Vagina (tissue), 2 donors: ENCODE measurements around the gene SLC17A1. TPM values are rescaled to one million over a fixed set of nuclear protein-coding genes. Genes with fewer than 3 reads are reported as not detected.

Experiments
- DNase-seq, 2 donors: peaks; one replicate each; pipeline ENCODE4 v3.0.0-alpha.2; 2017; ENCODE audit errors: extremely low spot score in 2 of 2
- H3K27ac ChIP-seq: fragments of 200-600 bp; sonication (generic); one replicate; pipeline ENCODE4 v1.5.1; 2019
- H3K27me3 ChIP-seq: fragments of 200-600 bp; sonication (generic); one replicate; pipeline ENCODE4 v1.5.1; 2019
- H3K36me3 ChIP-seq, 2 donors: fragments of 200-600 bp; sonication (generic); one replicate each; pipeline ENCODE4 v1.5.1; 2017 to 2019
- H3K4me1 ChIP-seq: fragments of 200-600 bp; sonication (generic); one replicate; pipeline ENCODE4 v1.5.1; 2019
- H3K4me3 ChIP-seq, 2 donors: fragments of 200-600 bp; sonication (generic); 1 replicate in 1 of 2; 2 replicates in 1 of 2; pipeline ENCODE4 v1.5.1; 2016 to 2019
- H3K9me3 ChIP-seq: fragments of 200-600 bp; sonication (generic); one replicate; pipeline ENCODE4 v1.5.1; 2019
- CTCF ChIP-seq, 3 experiments: fragments of 450-650 bp in 2 of 3; fragments of 200-600 bp in 1 of 3; sonication (generic) in 1 of 3; IDR thresholded peaks; one replicate each; pipeline ENCODE4 v1.5.1; 2017 to 2019; ENCODE audit warnings: antibody characterized with exemption in 3 of 3, mild to moderate bottlenecking in 2 of 3, moderate library complexity in 2 of 3
- POLR2A ChIP-seq, 2 donors: fragments of 450-650 bp; IDR thresholded peaks; one replicate each; pipeline ENCODE4 v1.6.1; 2017; ENCODE audit warnings: antibody characterized with exemption in 2 of 2, mild to moderate bottlenecking in 2 of 2, moderate library complexity in 2 of 2
- POLR2AphosphoS5 ChIP-seq, 2 donors: sonication (generic); formaldehyde crosslinking; IDR thresholded peaks; one replicate each; pipeline ENCODE4 v1.9.0; 2017; ENCODE audit warnings: antibody characterized with exemption in 2 of 2, mild to moderate bottlenecking in 2 of 2, low read depth in 1 of 2; ENCODE audit not compliant: insufficient read depth in 1 of 2
- intact Hi-C: fragments of 100-400 bp; cut with DNase I; formaldehyde crosslinking; loops from one replicate; pipeline ENCODE4 v1.15.1; 2023
- total RNA-seq: library from RNA; depleted of rRNA; stranded (reverse); fragments of >200 nt; gene quantifications from one replicate; pipeline ENCODE4 v1.2.3, GENCODE V29; 2016

Gene SLC17A1
- total RNA-seq, 1 donor from 2014 or later = not detected

DNA sequence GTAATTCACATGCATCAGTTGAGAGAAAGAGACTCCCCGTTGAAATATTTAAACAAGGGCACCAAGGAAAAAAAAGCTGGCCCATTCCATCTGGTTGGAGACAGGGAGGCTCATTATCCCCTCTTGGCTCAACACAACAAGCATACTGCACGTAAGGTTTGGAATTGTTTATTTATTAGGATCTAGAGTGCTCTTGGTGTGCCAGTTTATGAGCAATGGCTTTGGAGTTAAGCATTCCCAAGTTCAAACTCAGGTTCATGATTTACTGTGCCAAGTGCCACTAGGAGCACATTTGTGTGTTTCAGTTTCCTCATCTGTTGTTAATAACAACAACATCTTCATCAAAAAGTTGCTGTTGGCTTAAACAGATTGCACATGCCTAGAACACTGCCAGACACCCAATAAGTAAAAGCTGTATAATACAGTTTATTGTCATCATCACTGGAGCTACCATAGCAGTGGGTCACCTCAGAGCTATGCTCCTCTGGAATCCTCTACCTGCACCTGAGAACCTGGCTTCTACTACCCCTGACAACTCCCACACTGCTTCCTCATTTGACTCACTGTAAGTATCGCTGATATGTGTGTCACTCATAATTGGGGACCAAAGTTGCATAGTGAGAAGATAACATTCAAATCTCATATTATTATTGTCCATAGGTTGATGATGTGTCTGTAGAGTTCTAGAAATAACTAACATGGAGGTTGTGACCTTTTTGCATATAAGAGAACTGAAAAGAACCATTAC is 36.8 kb upstream of the SLC17A1 start:
- no peak for DNase-seq
- no peak overlapping the region for H3K27ac ChIP-seq
- no peaks in the 10 kb centered on the region for H3K36me3 ChIP-seq
- TF ChIP-seq POLR2AphosphoS5 (IDR thresholded peaks at IDR 0.05; ENCODE audit: insufficient read depth in 1 of 2, low read depth in 1 of 2) = no peak
- no peak for TF ChIP-seq CTCF (IDR thresholded peaks at IDR 0.05)
- TF ChIP-seq POLR2A (IDR thresholded peaks at IDR 0.05) = no peak
- intact Hi-C loops = no loop called here
- no peaks in the 10 kb centered on the region for H3K9me3 ChIP-seq
- H3K4me1 ChIP-seq = no peaks in the 10 kb centered on the region
- H3K4me3 ChIP-seq = no peak overlapping the region
- H3K27me3 ChIP-seq = no peaks in the 10 kb centered on the region

- no peaks in the 10 kb centered on the region for H3K9me3 ChIP-seq
- H3K27ac ChIP-seq = no peak overlapping the region
- no peak overlapping the region for H3K4me3 ChIP-seq
- no peaks in the 10 kb centered on the region for H3K27me3 ChIP-seq
- no peak for TF ChIP-seq POLR2AphosphoS5 (IDR thresholded peaks at IDR 0.05; ENCODE audit: insufficient read depth in 1 of 2, low read depth in 1 of 2)
- TF ChIP-seq CTCF (IDR thresholded peaks at IDR 0.05) = no peak
- TF ChIP-seq POLR2A (IDR thresholded peaks at IDR 0.05) = no peak
- no peaks in the 10 kb centered on the region for H3K36me3 ChIP-seq
- intact Hi-C loops = no loop called here
- no peak for DNase-seq
- H3K4me1 ChIP-seq = no peaks in the 10 kb centered on the region
Measured at GRCh38 chr6:25866011-25866410, 34.2 kb upstream of the SLC17A1 start.

DNA sequence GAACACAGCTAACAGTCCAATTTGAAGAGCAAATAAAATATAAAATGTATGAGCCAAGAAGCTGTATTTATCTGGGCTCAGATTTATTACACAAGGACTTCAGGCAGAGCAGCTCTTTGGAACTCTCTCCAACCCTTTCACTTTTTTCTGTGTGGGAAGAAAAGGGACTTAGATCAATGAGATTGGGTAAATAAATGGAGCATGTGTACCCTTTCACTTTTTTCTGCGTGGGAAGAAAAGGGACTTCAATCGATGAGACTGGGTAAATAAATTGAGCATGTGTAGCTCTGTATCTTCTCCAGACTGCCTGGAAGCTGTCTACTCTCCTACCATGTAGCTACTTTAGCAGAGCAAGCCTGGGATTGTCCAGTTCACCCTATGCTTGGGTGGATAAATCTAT is 31.5 kb upstream of the SLC17A1 start:
- H3K9me3 ChIP-seq = no peaks in the 10 kb centered on the region
- H3K27ac ChIP-seq = no peak overlapping the region
- H3K4me3 ChIP-seq = no peak overlapping the region
- H3K4me1 ChIP-seq = no peaks in the 10 kb centered on the region
- TF ChIP-seq POLR2A (IDR thresholded peaks at IDR 0.05) (no peak), POLR2AphosphoS5 (IDR thresholded peaks at IDR 0.05; ENCODE audit: insufficient read depth in 1 of 2, low read depth in 1 of 2) (no peak), CTCF (IDR thresholded peaks at IDR 0.05) (no peak)
- no peaks in the 10 kb centered on the region for H3K27me3 ChIP-seq
- H3K36me3 ChIP-seq = no peaks in the 10 kb centered on the region
- no peak for DNase-seq
- intact Hi-C loops = no loop called here

GRCh38 chr6:25862199-25862598 is 30.3 kb upstream of the SLC17A1 start:
- no peaks in the 10 kb centered on the region for H3K9me3 ChIP-seq
- no peaks in the 10 kb centered on the region for H3K27me3 ChIP-seq
- H3K4me3 ChIP-seq = no peak overlapping the region
- no peaks in the 10 kb centered on the region for H3K36me3 ChIP-seq
- no peak for DNase-seq
- intact Hi-C loops = no loop called here
- H3K4me1 ChIP-seq = no peaks in the 10 kb centered on the region
- no peak overlapping the region for H3K27ac ChIP-seq
- no peak for TF ChIP-seq POLR2A (IDR thresholded peaks at IDR 0.05)
- no peak for TF ChIP-seq POLR2AphosphoS5 (IDR thresholded peaks at IDR 0.05; ENCODE audit: insufficient read depth in 1 of 2, low read depth in 1 of 2)
- TF ChIP-seq CTCF (IDR thresholded peaks at IDR 0.05) = no peak

DNA sequence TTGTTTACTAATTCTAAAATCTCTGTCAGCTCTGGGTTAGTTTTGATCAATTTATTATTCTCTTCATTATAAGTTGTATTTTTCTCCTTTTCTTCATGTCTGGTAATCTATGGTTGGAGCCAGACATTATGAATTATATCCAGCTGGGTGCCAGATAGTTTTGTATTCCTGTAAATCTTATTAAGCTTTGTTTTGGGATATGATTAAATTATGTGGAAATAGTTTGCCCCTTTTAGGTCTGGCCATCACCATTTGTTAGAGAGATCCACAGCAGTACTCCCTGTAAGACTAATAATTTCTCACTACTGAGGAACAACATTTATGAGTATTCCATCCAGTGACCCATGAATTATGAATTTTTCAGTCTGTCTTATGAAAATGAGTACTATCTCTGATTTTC is 20.9 kb upstream of the SLC17A1 start:
- H3K27me3 ChIP-seq = no peaks in the 10 kb centered on the region
- no peaks in the 10 kb centered on the region for H3K36me3 ChIP-seq
- H3K4me1 ChIP-seq = no peaks in the 10 kb centered on the region
- DNase-seq = no peak
- TF ChIP-seq POLR2AphosphoS5 (IDR thresholded peaks at IDR 0.05; ENCODE audit: insufficient read depth in 1 of 2, low read depth in 1 of 2) (no peak), POLR2A (IDR thresholded peaks at IDR 0.05) (no peak), CTCF (IDR thresholded peaks at IDR 0.05) (no peak)
- intact Hi-C loops = no loop called here
- H3K9me3 ChIP-seq = no peaks in the 10 kb centered on the region
- H3K27ac ChIP-seq = no peak overlapping the region
- no peak overlapping the region for H3K4me3 ChIP-seq
